ENCODE data around the gene SPAG9. TPM values are rescaled to one million over a fixed set of nuclear protein-coding genes. Genes with fewer than 3 reads are reported as not detected.
A peak's percentile ranks its signal among the peaks of the same experiment; 100 is the strongest.

SPAG9 gene
- polyA plus RNA-seq, 2 donors: 12.7 to 15.1 TPM

GRCh38 chr17:50977487-50978159, 143.0 kb downstream of the SPAG9 start:
- Histone ChIP-seq H3K27me3 (ENCODE audit: control insufficient read depth in 1 of 2, insufficient read depth in 2 of 2, low read length in 2 of 2) (no peaks in the 10 kb centered on the region), H3K4me3 (ENCODE audit: low read depth in 1 of 2, low read length in 2 of 2) (no peak overlapping the region), H3K36me3 (ENCODE audit: control insufficient read depth in 2 of 2, insufficient read depth in 2 of 2, low read length in 1 of 2) (peaks cover 5 to 11% of the 10 kb centered on the region in 2 donors), H3K27ac (ENCODE audit: low read depth in 2 of 2, low read length in 1 of 2) (peak overlapping the region in 1 of 2 donors; percentile 2), H3K4me1 (ENCODE audit: control insufficient read depth in 2 of 2, insufficient read depth in 2 of 2, low read length in 1 of 2) (no peaks in the 10 kb centered on the region), H3K9me3 (ENCODE audit: control insufficient read depth in 2 of 2, insufficient read depth in 1 of 2, low read depth in 1 of 2, low read length in 1 of 2) (no peaks in the 10 kb centered on the region)
- WGBS, 2 donors: 71 to 77% methylated on average over 4 of the region's 4 CpGs

- peaks cover 5 to 11% of the 10 kb centered on the region in 2 donors for H3K36me3 ChIP-seq (ENCODE audit: control insufficient read depth in 2 of 2, insufficient read depth in 2 of 2, low read length in 1 of 2)
- no peaks in the 10 kb centered on the region for H3K4me1 ChIP-seq (ENCODE audit: control insufficient read depth in 2 of 2, insufficient read depth in 2 of 2, low read length in 1 of 2)
- H3K9me3 ChIP-seq (ENCODE audit: control insufficient read depth in 2 of 2, insufficient read depth in 1 of 2, low read depth in 1 of 2, low read length in 1 of 2): no peaks in the 10 kb centered on the region
- no peak overlapping the region for H3K4me3 ChIP-seq (ENCODE audit: low read depth in 1 of 2, low read length in 2 of 2)
- 25 to 44% methylated on average over 2 of the region's 2 CpGs for WGBS, 2 donors
- H3K27me3 ChIP-seq (ENCODE audit: control insufficient read depth in 1 of 2, insufficient read depth in 2 of 2, low read length in 2 of 2): no peaks in the 10 kb centered on the region
- no peak overlapping the region for H3K27ac ChIP-seq (ENCODE audit: low read depth in 2 of 2, low read length in 1 of 2)
These were observed 143.7 kb downstream of the SPAG9 start for GRCh38 chr17:50976951-50977472.

- Histone ChIP-seq H3K36me3 (ENCODE audit: control insufficient read depth in 2 of 2, insufficient read depth in 2 of 2, low read length in 1 of 2) (peaks cover 7 to 17% of the 10 kb centered on the region in 2 donors), H3K9me3 (ENCODE audit: control insufficient read depth in 2 of 2, insufficient read depth in 1 of 2, low read depth in 1 of 2, low read length in 1 of 2) (no peaks in the 10 kb centered on the region), H3K27me3 (ENCODE audit: control insufficient read depth in 1 of 2, insufficient read depth in 2 of 2, low read length in 2 of 2) (no peaks in the 10 kb centered on the region), H3K27ac (ENCODE audit: low read depth in 2 of 2, low read length in 1 of 2) (no peak overlapping the region), H3K4me1 (ENCODE audit: control insufficient read depth in 2 of 2, insufficient read depth in 2 of 2, low read length in 1 of 2) (no peaks in the 10 kb centered on the region), H3K4me3 (ENCODE audit: low read depth in 1 of 2, low read length in 2 of 2) (no peak overlapping the region)
- 89 to 94% methylated on average over 7 of the region's 7 CpGs for WGBS, 2 donors
These were observed 146.8 kb downstream of the SPAG9 start for GRCh38 chr17:50973557-50974494.

GRCh38 chr17:50972577-50972976, 148.1 kb downstream of the SPAG9 start:
- Histone ChIP-seq H3K9me3 (ENCODE audit: control insufficient read depth in 2 of 2, insufficient read depth in 1 of 2, low read depth in 1 of 2, low read length in 1 of 2) (no peaks in the 10 kb centered on the region), H3K4me3 (ENCODE audit: low read depth in 1 of 2, low read length in 2 of 2) (no peak overlapping the region), H3K36me3 (ENCODE audit: control insufficient read depth in 2 of 2, insufficient read depth in 2 of 2, low read length in 1 of 2) (peaks cover 5 to 16% of the 10 kb centered on the region in 2 donors), H3K4me1 (ENCODE audit: control insufficient read depth in 2 of 2, insufficient read depth in 2 of 2, low read length in 1 of 2) (no peaks in the 10 kb centered on the region), H3K27me3 (ENCODE audit: control insufficient read depth in 1 of 2, insufficient read depth in 2 of 2, low read length in 2 of 2) (no peaks in the 10 kb centered on the region), H3K27ac (ENCODE audit: low read depth in 2 of 2, low read length in 1 of 2) (no peak overlapping the region)
- WGBS, 2 donors: 92% methylated on average over 5 of the region's 5 CpGs

- H3K27ac ChIP-seq (ENCODE audit: low read depth in 2 of 2, low read length in 1 of 2): no peak overlapping the region
- H3K36me3 ChIP-seq (ENCODE audit: control insufficient read depth in 2 of 2, insufficient read depth in 2 of 2, low read length in 1 of 2): peaks cover 5 to 6% of the 10 kb centered on the region in 2 donors
These were observed 152.9 kb downstream of the SPAG9 start for GRCh38 chr17:50967795-50968194.

GRCh38 chr17:50966163-50966666, 154.5 kb downstream of the SPAG9 start:
- no peaks in the 10 kb centered on the region for H3K9me3 ChIP-seq (ENCODE audit: control insufficient read depth in 2 of 2, insufficient read depth in 1 of 2, low read depth in 1 of 2, low read length in 1 of 2)
- H3K27me3 ChIP-seq (ENCODE audit: control insufficient read depth in 1 of 2, insufficient read depth in 2 of 2, low read length in 2 of 2): no peaks in the 10 kb centered on the region
- no peak overlapping the region for H3K4me3 ChIP-seq (ENCODE audit: low read depth in 1 of 2, low read length in 2 of 2)
- H3K36me3 ChIP-seq (ENCODE audit: control insufficient read depth in 2 of 2, insufficient read depth in 2 of 2, low read length in 1 of 2): peaks cover 6 to 7% of the 10 kb centered on the region in 2 donors
- no peaks in the 10 kb centered on the region for H3K4me1 ChIP-seq (ENCODE audit: control insufficient read depth in 2 of 2, insufficient read depth in 2 of 2, low read length in 1 of 2)
- H3K27ac ChIP-seq (ENCODE audit: low read depth in 2 of 2, low read length in 1 of 2): no peak overlapping the region
- WGBS, 2 donors: 77 to 84% methylated on average over 3 of the region's 3 CpGs

More at GRCh38 chr17:50967795-50968194, 152.9 kb downstream of the SPAG9 start:
- Histone ChIP-seq H3K4me3 (ENCODE audit: low read depth in 1 of 2, low read length in 2 of 2) (no peak overlapping the region), H3K4me1 (ENCODE audit: control insufficient read depth in 2 of 2, insufficient read depth in 2 of 2, low read length in 1 of 2) (no peaks in the 10 kb centered on the region), H3K9me3 (ENCODE audit: control insufficient read depth in 2 of 2, insufficient read depth in 1 of 2, low read depth in 1 of 2, low read length in 1 of 2) (no peaks in the 10 kb centered on the region), H3K27me3 (ENCODE audit: control insufficient read depth in 1 of 2, insufficient read depth in 2 of 2, low read length in 2 of 2) (no peaks in the 10 kb centered on the region)
- 48 to 54% methylated on average over 1 of the region's 1 CpG for WGBS, 2 donors

GRCh38 chr17:50963139-50963538, 157.5 kb downstream of the SPAG9 start:
- Histone ChIP-seq H3K27me3 (ENCODE audit: control insufficient read depth in 1 of 2, insufficient read depth in 2 of 2, low read length in 2 of 2) (no peaks in the 10 kb centered on the region), H3K36me3 (ENCODE audit: control insufficient read depth in 2 of 2, insufficient read depth in 2 of 2, low read length in 1 of 2) (peaks cover 0 to 5% of the 10 kb centered on the region in 2 donors), H3K9me3 (ENCODE audit: control insufficient read depth in 2 of 2, insufficient read depth in 1 of 2, low read depth in 1 of 2, low read length in 1 of 2) (no peaks in the 10 kb centered on the region), H3K4me3 (ENCODE audit: low read depth in 1 of 2, low read length in 2 of 2) (no peak overlapping the region), H3K4me1 (ENCODE audit: control insufficient read depth in 2 of 2, insufficient read depth in 2 of 2, low read length in 1 of 2) (no peaks in the 10 kb centered on the region), H3K27ac (ENCODE audit: low read depth in 2 of 2, low read length in 1 of 2) (no peak overlapping the region)
- 67 to 72% methylated on average over 2 of the region's 2 CpGs for WGBS, 2 donors

- peaks cover 0 to 2% of the 10 kb centered on the region in 2 donors for H3K36me3 ChIP-seq (ENCODE audit: control insufficient read depth in 2 of 2, insufficient read depth in 2 of 2, low read length in 1 of 2)
- H3K27ac ChIP-seq (ENCODE audit: low read depth in 2 of 2, low read length in 1 of 2): no peak overlapping the region
- no peaks in the 10 kb centered on the region for H3K27me3 ChIP-seq (ENCODE audit: control insufficient read depth in 1 of 2, insufficient read depth in 2 of 2, low read length in 2 of 2)
- H3K4me1 ChIP-seq (ENCODE audit: control insufficient read depth in 2 of 2, insufficient read depth in 2 of 2, low read length in 1 of 2): no peaks in the 10 kb centered on the region
- WGBS, 2 donors: 89 to 93% methylated on average over 9 of the region's 9 CpGs
- no peaks in the 10 kb centered on the region for H3K9me3 ChIP-seq (ENCODE audit: control insufficient read depth in 2 of 2, insufficient read depth in 1 of 2, low read depth in 1 of 2, low read length in 1 of 2)
- no peak overlapping the region for H3K4me3 ChIP-seq (ENCODE audit: low read depth in 1 of 2, low read length in 2 of 2)
These were observed 159.1 kb downstream of the SPAG9 start for GRCh38 chr17:50961282-50962220.

All from esophagus (tissue), 2 donors.